ENCODE data around the gene AHCY.

GRCh38 chr20:34337982-34338726 is 35.0 kb upstream of the AHCY start:
- no peak for TF ChIP-seq CTCF (IDR thresholded peaks at IDR 0.05)
- TF ChIP-seq POLR2AphosphoS5 (IDR thresholded peaks at IDR 0.05): no peak
- TF ChIP-seq EP300 (IDR thresholded peaks at IDR 0.05): no peak

All from gastroesophageal sphincter (tissue), 3 donors.